AG10803 (cell line): Measurements from ENCODE around the gene TEX2.
A peak's percentile ranks its signal among the peaks of the same experiment; 100 is the strongest.

Experiments
- DNase-seq: peaks from one replicate; pipeline ENCODE4 v3.0.0; 2010; ENCODE audit warnings: low read depth
- H3K4me3 ChIP-seq: 2 replicates; pipeline ENCODE4 v1.5.1; 2011; ENCODE audit warnings: mild to moderate bottlenecking, low read length, control low read depth
- TF ChIP-seq, protein P1 (sequence below): conservative IDR thresholded peaks from 2 replicates; pipeline ENCODE4 v1.5.1; 2011; ENCODE audit warnings: mild to moderate bottlenecking, low read length, control low read depth, inconsistent platforms

TEX2 gene

DNA sequence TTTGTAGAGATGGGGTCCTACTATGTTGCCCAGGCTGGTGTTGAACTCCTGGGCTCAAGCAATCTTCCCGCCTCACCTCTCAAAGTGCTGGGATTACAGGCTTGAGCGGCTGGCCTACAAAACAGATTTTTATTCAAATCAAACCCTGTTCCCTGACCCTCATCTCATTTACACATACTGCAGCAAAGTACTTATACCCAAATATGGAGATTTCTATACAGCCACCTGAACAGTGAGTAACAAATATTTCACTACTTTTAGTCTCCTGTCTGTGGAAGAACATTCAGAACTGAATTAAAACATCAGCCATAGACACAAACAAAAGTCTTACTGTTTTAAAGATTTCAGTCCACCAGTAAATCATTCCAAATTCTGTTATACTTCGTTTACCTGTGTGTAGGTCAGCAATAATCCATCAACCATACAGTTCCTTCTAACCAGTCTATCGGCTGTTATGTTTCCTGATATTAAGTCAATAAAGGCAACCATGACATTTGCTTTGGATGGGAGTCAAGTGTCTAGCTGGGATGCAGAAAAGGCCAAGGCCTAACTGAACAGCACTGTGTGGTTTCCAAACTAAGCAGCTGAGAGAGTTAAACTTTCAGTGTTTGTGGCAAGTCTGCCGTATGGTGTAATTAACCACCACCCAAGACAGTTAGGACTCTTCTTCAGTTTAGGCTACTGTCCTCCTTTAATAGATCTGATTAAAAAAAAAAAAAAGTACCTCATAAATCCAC lies 155.4 kb downstream of the TEX2 start:
- H3K4me3 ChIP-seq, result no peak overlapping the region
- TF ChIP-seq, protein P1, sequence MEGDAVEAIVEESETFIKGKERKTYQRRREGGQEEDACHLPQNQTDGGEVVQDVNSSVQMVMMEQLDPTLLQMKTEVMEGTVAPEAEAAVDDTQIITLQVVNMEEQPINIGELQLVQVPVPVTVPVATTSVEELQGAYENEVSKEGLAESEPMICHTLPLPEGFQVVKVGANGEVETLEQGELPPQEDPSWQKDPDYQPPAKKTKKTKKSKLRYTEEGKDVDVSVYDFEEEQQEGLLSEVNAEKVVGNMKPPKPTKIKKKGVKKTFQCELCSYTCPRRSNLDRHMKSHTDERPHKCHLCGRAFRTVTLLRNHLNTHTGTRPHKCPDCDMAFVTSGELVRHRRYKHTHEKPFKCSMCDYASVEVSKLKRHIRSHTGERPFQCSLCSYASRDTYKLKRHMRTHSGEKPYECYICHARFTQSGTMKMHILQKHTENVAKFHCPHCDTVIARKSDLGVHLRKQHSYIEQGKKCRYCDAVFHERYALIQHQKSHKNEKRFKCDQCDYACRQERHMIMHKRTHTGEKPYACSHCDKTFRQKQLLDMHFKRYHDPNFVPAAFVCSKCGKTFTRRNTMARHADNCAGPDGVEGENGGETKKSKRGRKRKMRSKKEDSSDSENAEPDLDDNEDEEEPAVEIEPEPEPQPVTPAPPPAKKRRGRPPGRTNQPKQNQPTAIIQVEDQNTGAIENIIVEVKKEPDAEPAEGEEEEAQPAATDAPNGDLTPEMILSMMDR, result no peak
- DNase-seq, result no peak

DNA sequence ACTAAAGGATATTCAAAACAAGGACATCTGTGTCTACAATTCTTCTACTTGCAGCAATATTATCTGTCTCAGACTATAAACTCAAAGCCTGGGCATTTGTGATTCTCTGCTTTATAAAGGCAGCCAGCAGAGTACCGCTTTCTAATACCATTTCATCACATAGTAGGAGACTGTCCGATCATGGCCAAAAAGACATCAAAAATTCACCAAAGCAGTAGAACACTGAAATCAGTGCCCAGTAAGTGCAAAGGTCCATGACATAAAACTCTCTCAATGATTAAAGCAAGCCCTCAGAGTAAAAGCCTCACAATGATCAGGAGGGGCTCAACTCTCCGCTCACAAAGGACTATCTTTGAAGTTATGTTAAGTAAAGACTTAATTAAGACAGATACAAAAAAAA lies 156.1 kb downstream of the TEX2 start:
- TF ChIP-seq, protein P1, result no peak
- no peak for DNase-seq
- no peak overlapping the region for H3K4me3 ChIP-seq

DNA sequence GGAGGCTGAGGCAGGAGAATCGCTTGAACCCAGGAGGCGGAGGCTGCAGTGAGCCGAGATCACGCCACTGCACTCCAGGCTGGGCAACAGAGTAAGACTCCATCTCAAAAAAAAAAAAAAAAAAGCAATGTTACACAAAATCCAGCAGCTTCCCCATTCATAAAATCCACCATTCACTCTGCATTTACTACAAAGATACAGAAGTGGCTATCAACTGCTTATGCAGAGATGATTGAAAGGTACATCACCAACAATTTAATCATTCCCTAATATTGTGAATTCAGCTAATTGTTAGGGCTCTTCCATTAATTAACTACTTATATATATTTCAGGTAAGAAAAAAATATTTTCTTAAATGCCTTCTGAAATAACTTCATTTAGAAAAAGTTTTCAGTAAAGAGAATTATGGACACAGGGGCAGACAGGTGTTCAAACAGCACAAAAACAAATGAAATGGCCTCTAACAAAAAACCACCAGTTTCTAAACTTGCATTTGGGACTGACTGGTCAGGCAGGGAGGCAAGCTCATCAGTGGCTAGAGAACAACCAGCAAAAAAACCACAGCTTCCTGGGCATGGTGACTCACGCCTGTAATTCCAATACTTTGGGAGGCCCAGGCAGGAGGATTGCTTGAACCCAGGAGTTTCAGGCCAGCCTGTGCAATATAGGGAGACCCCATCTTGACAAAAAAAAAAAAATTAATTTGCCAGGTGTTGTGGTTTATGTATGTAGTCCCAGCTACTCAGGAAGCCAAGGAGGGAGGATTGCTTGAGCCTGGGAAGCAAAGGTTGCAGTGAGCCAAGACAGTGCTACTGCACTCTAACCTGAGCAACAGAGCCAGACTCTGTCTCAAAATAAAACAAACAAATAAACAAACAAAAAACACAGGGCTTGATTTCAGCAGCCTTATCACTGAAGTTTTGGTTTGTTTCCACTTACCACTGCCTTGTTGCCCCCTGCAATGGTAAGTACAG lies 159.4 kb downstream of the TEX2 start:
- H3K4me3 ChIP-seq, result no peak overlapping the region

DNA sequence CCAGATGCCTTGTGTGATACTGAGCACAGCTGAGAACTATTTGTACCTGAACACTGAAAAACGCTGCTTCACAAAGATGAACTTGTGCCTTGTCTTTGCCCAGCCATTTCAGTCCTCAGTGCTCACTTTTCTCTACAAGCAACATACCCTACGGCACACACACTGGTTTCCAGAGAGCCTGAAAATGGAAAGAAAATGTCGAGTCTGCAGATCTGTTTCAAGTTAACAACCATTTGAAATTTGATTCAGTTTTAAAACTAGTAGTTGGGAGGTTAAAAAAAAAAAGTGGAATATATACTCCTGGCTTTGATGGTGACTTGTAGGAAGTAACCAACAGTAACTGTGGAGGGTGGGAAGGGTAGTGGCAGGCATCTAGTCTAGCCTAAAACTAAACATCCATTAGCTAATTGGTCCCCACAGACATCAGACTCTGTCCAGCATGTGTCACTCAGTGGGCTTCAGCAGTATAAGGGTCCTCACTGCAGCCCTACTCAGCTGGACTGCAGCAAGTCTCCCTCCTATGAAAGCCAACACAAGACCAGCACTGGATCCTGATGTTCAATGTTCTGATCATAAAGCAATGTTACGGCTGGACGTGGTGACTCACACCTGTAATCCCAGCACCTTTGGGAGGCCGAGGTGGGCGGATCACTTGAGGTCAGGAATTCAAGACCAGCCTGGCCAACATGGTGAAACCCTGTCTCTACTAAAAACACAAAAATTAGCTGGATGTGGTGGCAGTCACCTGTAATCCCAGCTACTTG lies 160.3 kb downstream of the TEX2 start:
- no peak overlapping the region for H3K4me3 ChIP-seq
- TF ChIP-seq, protein P1, result no peak
- no peak for DNase-seq

More for the DNA sequence above, 159.4 kb downstream of the TEX2 start:
- TF ChIP-seq, protein P1, result no peak
- peak; percentile 58 for DNase-seq

DNA sequence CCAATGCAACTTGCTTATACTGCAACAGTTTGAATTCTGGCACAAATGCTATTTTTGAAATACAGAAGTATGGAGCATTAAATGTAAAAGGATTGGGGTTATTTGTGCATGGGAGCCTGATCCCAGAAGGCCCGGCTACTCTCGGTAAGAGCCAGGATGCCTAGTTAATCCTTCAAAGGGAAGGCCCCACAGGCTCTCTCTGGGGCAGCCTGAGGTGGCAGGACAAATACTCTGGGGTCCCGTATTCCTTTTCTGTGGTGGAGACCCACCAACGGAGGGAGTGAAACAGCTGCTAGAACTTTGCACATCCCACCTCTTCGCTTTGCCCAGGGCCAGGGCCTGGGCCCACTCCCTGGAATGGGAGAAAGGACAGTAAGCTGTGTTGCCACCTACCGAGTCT lies 163.5 kb downstream of the TEX2 start:
- TF ChIP-seq, protein P1, result no peak
- DNase-seq, result no peak
- no peak overlapping the region for H3K4me3 ChIP-seq
